Left renal cortex interstitium (tissue), 4 donors: ENCODE measurements around the gene RTP5. TPM values are rescaled to one million over a fixed set of nuclear protein-coding genes. Genes with fewer than 3 reads are reported as not detected.
"Not testable (repeated sequence)": the region's sequence is repeated elsewhere in the genome, so short reads cannot be mapped to it uniquely, and the experiment has no call there.

ENCODE experiments used
- DNase-seq, 4 donors: peaks; one replicate each; pipeline ENCODE4 v3.0.0-alpha.2; 2013; ENCODE audit warnings: low read depth in 4 of 4, low spot score in 2 of 4, missing footprints in 1 of 4
- polyA plus RNA-seq, 4 donors: library from polyadenylated mRNA; unstranded; fragments of 120-200 nt; gene quantifications; one replicate each; pipeline ENCODE4 v1.2.1, GENCODE V29; 2013; ENCODE audit not compliant: insufficient read length in 4 of 4

The RTP5 gene
- polyA plus RNA-seq = under 1 TPM in 1 of 4 donors, not detected in 3; 0.09 TPM

- no peak for DNase-seq
Measured at GRCh38 chr2:241869087-241869961, at the start of gene RTP5. TSS of gene RTP5 (plus strand) at chr2:241869729. CDS start at chr2:241869757, 28 bp downstream.

DNA sequence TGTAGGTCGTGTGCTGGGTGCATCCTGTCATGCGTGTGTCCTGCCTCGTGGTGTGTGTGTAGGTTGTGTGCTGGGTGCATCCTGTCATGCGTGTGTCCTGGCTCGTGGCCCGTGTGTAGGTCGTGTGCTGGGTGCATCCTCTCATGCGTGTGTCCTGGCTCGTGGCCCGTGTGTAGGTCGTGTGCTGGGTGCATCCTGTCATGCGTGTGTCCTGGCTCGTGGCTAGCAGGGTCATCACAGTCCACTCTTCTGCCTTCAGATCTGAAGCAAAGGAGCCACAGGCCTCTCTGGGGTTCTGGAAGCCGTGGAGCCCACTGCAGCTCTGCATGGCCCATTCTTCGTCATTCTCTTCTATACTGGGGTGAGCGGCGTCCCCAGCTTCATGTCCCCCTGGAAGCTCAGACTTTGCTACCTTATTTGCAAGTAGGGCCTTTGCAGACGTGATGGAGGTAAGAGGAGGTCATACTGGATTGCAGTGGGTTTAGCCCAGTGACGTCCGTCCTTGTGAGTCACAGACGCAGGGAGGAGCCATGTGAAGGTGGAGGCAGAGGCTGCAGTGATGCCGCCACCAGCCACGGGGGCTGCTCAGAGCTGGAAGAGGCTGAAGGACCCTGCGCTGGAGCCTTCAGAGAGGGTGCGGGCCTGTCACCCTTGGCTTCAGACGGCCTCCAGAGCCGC lies 49.4 kb upstream of the RTP5 start:
- not testable (repeated sequence) for DNase-seq

GRCh38 chr2:241820625-241821384 lies 48.7 kb upstream of the RTP5 start:
- no peak for DNase-seq

DNA sequence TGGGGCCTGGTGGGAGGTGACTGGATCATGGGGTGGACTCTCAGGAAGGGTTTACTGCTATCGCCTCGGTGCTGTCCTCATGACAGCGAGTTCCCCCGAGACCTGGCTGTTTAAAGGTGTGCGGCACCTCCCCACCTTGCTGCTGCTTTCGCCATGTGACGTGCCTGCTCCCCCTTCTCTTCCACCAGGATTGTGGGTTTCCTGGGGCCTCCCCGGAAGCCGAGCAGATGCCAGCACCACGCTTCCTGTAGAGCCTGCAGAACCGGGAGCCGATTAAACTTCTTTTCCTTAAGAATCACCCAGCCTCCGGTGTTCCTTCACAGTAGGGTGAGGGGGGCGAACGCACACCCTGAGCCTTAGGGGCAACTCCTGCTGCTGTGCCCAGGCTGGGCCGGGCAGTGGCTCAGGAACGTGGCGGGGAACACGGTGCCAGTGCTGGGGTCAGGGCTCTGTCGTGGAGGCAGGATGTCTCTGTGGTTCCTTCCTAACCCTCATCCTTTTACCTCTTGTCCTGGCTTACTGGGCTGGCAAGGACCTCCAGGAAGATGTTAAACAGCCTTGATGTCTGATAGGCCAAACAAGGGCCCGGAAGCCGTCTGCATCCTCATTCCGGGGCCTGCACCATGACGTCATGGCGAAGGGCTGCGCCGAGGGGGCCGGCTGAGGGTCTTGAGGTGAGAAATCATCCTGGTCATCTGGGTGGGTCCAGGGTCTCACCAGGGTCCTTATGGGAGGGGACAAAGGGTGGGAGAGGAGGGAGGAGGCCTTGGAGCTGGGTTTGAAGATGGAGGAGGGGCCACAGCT lies 47.9 kb upstream of the RTP5 start:
- DNase-seq = no peak

DNA sequence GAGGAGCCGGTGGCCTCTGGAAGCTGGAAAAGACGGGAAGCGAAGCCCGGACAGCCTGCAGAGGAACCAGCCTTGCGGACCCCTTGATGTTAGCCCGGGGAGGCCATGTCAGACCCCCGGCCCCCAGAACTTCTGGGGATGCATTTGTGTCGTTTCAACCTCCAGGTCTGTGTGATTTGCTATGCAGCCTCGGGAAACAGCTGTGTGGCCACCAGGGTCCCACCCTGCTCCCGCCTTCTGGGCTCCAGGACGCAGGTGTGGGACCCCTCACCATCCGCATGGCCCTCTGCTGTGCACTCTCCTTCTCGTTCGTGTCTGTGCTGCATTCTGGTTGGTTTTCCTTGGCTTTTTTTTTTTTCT lies 47.3 kb upstream of the RTP5 start:
- DNase-seq = no peak

DNA sequence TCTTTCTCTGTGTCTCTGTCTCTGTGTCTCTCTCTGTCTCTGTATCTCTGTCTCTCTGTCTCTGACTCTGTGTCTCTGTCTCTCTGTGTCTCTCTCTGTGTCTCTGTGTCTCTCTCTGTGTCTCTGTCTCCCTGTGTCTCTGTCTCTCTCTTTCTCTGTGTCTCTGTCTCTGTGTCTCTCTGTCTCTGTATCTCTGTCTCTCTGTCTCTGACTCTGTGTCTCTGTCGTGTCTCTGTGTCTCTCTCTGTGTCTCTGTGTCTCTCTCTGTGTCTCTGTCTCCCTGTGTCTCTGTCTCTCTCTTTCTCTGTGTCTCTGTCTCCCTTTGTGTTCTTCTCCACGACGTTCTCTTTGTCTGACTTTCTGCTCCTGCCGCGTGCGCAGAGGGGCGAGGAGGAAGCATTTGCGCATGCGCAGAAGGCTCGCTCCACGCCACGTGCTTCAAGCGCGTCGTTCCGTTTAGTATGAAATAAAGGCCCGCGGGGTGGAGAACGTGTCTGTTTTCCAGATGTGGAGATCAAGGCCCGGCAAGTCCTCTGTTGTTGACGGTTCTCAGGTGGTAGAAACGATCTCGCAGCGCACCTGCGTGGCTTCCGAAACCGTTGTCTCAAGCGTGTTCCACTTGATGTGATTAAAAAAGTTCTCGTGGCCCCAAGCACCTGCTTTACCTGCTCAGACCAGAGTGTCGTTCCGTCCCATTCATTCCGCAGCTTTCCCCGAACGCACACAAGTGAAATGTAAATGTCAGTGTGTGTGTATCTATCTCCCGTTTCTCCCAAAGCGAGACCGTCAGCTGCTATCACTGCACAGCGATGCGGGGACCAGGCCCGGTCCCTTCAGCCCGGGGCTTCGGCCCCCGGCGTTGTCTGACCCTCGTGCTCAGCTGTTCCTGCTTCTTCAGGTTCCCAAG lies 45.7 kb upstream of the RTP5 start:
- DNase-seq = not testable (repeated sequence)

- no peak for DNase-seq
Measured at GRCh38 chr2:241827394-241827793, 42.1 kb upstream of the RTP5 start.

- no peak for DNase-seq
Measured at GRCh38 chr2:241833101-241833663, 36.3 kb upstream of the RTP5 start.

DNA sequence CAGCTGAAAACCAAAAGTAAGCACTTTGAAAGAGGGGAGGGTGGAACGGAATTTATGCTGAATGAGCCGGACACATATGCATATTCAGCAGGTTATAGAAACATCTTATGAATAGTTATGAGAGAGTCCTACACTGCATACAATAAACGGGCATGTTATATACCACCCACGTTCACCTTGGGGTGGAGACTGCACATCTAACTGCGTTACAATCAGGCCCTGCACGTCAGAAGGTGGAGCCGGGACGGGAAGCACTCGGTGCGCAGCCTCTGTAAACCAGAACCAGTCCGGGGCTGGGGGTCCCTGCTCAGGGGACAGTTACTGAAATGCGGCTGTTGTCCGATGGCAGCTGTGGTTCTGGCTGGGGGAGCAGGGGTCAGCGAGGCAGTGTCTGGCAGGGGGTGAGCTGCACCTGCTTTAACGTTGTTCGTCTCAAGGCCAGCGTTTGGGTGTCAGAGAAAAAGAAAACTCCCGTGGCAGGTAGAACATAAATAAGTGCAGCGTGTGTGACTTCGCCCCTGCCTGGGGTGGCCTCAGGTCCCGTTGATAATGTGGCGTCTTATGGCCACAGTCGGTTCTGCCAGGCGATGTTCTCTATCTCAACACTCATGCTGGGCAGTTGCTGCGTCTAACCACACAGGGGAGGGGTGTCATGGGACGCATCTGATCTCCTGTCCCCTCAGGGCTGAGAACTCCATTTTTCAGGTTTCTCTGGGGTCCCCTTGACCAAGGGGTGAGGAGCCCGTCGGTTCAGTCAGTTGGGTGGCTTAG lies 35.6 kb upstream of the RTP5 start:
- not testable (repeated sequence) for DNase-seq

DNA sequence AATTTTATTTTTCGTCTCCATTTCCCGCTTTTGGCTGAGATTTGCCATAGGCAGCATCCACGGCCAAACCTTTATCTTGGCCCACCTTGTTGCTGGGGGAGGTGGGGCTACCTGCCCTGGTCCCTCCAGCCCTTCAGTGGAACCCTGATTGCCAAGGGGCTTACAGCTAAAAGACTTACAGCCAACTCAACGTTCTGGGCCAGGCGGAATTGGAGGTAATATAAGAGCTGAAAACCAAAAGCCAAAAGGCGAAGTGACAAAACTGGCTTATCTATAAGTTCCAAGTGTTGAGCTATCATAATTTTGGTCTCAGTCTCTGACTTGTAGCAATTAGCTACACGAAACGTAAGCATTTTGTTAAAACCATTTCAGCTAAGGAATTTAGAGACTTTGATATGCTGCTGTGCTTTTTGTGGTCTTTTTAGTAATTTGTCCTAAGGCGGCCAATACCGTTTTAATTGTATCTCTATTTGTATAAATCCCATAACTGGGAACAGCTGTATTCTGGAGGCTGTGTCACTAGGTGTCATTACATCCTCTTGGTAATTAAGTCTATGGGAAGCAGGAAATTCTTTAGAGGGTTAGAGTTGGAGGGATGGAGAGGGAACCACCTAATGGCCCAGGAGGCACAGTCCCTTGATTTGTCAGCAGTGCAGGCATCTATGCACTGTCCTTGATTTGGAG lies 34.9 kb upstream of the RTP5 start:
- no peak for DNase-seq

- DNase-seq = no peak
Measured at GRCh38 chr2:241835611-241836010, 33.9 kb upstream of the RTP5 start.

GRCh38 chr2:241836292-241836691 lies 33.2 kb upstream of the RTP5 start:
- no peak for DNase-seq

GRCh38 chr2:241837197-241837965 lies 32.1 kb upstream of the RTP5 start:
- no peak for DNase-seq

DNA sequence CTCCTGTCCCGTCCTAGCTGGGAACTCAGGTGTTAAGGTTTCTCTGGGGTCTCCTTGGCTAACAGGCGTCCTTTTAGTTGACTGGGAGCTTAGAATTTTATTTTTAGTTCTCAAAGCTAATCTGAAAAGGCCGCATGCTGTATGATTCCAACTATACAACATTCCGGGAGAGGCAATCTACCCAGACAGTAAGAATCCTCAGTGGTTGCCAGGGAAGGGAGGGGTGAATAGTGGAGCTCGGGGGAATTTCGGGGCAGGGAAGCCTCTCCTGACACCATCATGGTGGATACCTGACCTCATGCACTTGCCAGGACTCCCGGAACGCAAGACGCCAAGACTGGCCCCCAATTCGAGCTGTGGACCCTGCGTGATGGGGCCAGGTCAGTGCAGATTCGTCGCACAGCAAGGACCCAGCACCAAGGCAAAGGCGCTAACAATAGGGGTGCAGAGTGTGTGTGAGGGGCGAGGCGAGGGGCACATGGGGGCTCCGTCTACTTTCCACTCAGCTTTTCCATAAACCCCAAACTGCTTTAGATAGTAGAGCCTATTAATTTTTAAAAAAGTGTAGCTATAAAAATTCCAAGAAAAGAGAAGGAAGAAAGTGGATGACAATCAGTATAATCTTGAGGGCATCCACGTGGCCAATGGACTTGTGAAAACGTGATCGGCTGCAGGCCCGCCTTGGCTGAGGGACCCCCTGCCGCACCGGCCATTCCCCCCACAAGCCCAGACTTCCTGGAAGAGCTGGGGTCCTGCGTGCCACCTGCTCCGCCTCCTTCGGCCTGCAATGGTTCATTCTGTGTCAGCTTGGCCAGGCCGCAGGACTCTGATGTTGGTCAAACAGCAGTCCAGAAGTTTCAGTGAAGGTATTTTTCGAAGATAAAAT lies 28.1 kb upstream of the RTP5 start:
- no peak for DNase-seq

DNA sequence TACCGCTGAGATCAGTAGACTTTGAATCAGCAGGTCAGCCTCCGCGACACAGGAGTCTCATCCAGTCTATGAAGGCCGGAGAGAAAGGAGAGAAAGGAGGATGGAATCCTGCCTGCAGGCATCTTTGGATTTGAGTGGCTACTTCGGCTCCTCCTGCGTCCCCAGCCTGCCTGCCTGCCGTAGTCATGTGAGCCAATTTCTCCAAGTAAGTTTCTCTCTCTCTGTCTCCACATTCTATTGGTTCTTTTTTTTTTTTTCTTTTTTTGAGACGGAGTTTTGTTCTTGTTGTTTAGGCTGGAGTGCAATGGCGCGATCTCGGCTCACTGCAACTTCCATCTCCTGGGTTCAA lies 27.5 kb upstream of the RTP5 start:
- DNase-seq = no peak

DNA sequence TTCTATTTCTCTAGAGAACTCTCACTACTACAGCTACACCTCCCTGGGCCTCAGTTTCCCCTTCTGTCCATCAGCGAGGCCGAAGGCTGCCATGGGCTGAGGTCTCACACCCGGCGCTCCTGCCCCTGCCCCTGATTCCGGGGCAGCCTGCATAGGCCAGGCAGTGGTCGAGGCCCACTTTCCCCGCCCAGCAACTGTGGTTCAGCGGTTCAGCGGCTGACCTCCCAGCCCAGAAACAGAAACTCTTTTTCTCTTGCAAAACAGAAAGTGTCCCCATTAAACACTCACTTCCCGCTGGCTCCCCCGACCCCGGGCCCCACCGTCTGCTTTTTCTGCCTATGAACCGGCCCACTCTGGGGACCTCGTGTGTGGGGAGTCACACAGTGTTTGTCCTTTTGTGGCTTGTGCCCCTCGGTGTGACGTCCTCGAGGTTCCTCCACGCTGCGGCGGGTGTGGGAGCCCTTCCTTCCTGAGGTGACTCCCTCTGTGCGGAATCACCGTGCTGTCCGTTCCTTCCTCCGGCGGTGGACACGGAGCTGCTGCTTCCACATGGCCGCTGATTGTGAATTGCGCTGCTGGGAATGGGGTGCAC lies 26.8 kb upstream of the RTP5 start:
- DNase-seq = no peak
